MM.1S (cell line): Measurements from ENCODE around the gene TRAF3.

Experiments
- DNase-seq: peaks from one replicate; pipeline ENCODE4 v3.0.0-alpha.2; 2015
- H2AFZ ChIP-seq: fragments of 300-600 bp; sonication (generic); 2 replicates; pipeline ENCODE4 v1.6.0; 2016; ENCODE audit warnings: antibody characterized with exemption, low read length
- H3F3A ChIP-seq: fragments of 300-600 bp; sonication (generic); 2 replicates; pipeline ENCODE4 v1.6.1; 2016; ENCODE audit warnings: mild to moderate bottlenecking, antibody characterized with exemption, low read length, moderate library complexity, mixed read lengths; ENCODE audit not compliant: insufficient read depth
- H3K27ac ChIP-seq: fragments of 300-600 bp; sonication (generic); 2 replicates; pipeline ENCODE4 v1.5.1; 2016; ENCODE audit warnings: mild to moderate bottlenecking, low read length
- H3K27me3 ChIP-seq: fragments of 300-600 bp; sonication (generic); replicated peaks from 2 replicates; pipeline ENCODE4 v1.6.0; 2016; ENCODE audit warnings: low read length; ENCODE audit not compliant: insufficient read depth
- H3K36me3 ChIP-seq: fragments of 300-600 bp; sonication (generic); replicated peaks from 2 replicates; pipeline ENCODE4 v1.6.1; 2016; ENCODE audit warnings: mild to moderate bottlenecking, low read length, mixed read lengths; ENCODE audit not compliant: insufficient read depth
- H3K4me1 ChIP-seq: fragments of 300-600 bp; sonication (generic); 2 replicates; pipeline ENCODE4 v1.6.1; 2016; ENCODE audit warnings: low read length, mixed read lengths
- H3K4me2 ChIP-seq: fragments of 300-600 bp; sonication (generic); 2 replicates; pipeline ENCODE4 v1.6.0; 2016; ENCODE audit warnings: low read depth, low read length
- H3K4me3 ChIP-seq: fragments of 300-600 bp; sonication (generic); 2 replicates; pipeline ENCODE4 v1.5.1; 2016; ENCODE audit warnings: low read length, mixed read lengths
- H3K79me2 ChIP-seq: fragments of 300-600 bp; sonication (generic); 2 replicates; pipeline ENCODE4 v1.6.1; 2016; ENCODE audit warnings: mixed run types, low read length, mixed read lengths
- H3K9ac ChIP-seq: fragments of 300-600 bp; sonication (generic); 2 replicates; pipeline ENCODE4 v1.6.1; 2016; ENCODE audit warnings: low read length, mixed read lengths
- H3K9me2 ChIP-seq: fragments of 300-600 bp; sonication (generic); replicated peaks from 2 replicates; pipeline ENCODE4 v1.6.1; 2016; ENCODE audit warnings: mild to moderate bottlenecking, low read length, mixed read lengths; ENCODE audit not compliant: insufficient read depth
- H3K9me3 ChIP-seq: fragments of 300-600 bp; sonication (generic); replicated peaks from 2 replicates; pipeline ENCODE4 v1.6.1; 2016; ENCODE audit warnings: mild to moderate bottlenecking, low read length, mixed read lengths; ENCODE audit not compliant: insufficient read depth
- H4K20me1 ChIP-seq: fragments of 300-600 bp; sonication (generic); 2 replicates; pipeline ENCODE4 v1.6.1; 2016; ENCODE audit warnings: mild to moderate bottlenecking, low read length, moderate library complexity, mixed read lengths; ENCODE audit not compliant: insufficient read depth
- CTCF ChIP-seq: fragments of 300-600 bp; sonication (generic); IDR thresholded peaks from 2 replicates; pipeline ENCODE4 v1.5.1; 2016; ENCODE audit warnings: antibody characterized with exemption, low read length, mixed read lengths
- EZH2 ChIP-seq: fragments of 300-600 bp; sonication (generic); optimal IDR thresholded peaks from 2 replicates; pipeline ENCODE3; 2017; ENCODE audit warnings: low read depth, mild to moderate bottlenecking, antibody characterized with exemption, low read length, mixed read lengths
- EZH2phosphoT487 ChIP-seq: fragments of 300-600 bp; sonication (generic); IDR thresholded peaks from 2 replicates; pipeline ENCODE4 v1.6.1; 2018; ENCODE audit warnings: antibody characterized with exemption, low read length

TRAF3 gene

GRCh38 chr14:102789349-102789748 lies 12.1 kb downstream of the TRAF3 start:
- Histone ChIP-seq H3K27me3 (no peaks in the 10 kb centered on the region), H3K9me3 (no peaks in the 10 kb centered on the region), H3K36me3 (no peaks in the 10 kb centered on the region), H3K4me2 (no peak overlapping the region), H3K79me2 (peaks cover 98% of the 10 kb centered on the region), H3K27ac (no peak overlapping the region), H3K4me3 (no peak overlapping the region), H3K4me1 (peaks cover 14% of the 10 kb centered on the region; the same call in 1 of the 2 replicates), H3K9ac (no peak overlapping the region), H4K20me1 (no peaks in the 10 kb centered on the region; the same call in 1 of the 2 replicates), H2AFZ (no peak overlapping the region), H3F3A (no peaks in the 10 kb centered on the region), H3K9me2 (no peaks in the 10 kb centered on the region)
- no peak for TF ChIP-seq EZH2phosphoT487
- TF ChIP-seq EZH2 = no peak
- TF ChIP-seq CTCF = no peak
- no peak for DNase-seq

GRCh38 chr14:102793531-102794328 lies 16.5 kb downstream of the TRAF3 start:
- Histone ChIP-seq H3K4me1 (peaks cover 17% of the 10 kb centered on the region; the same call in 1 of the 2 replicates), H3K27me3 (no peaks in the 10 kb centered on the region), H3K9me2 (no peaks in the 10 kb centered on the region), H3K79me2 (peaks cover 100% of the 10 kb centered on the region), H3K9me3 (no peaks in the 10 kb centered on the region), H4K20me1 (no peaks in the 10 kb centered on the region), H3K4me3 (no peak overlapping the region), H3K4me2 (no peak overlapping the region), H3K36me3 (no peaks in the 10 kb centered on the region), H2AFZ (no peak overlapping the region), H3K9ac (no peak overlapping the region), H3K27ac (no peak overlapping the region), H3F3A (no peaks in the 10 kb centered on the region)
- DNase-seq = no peak
- no peak for TF ChIP-seq CTCF

GRCh38 chr14:102795060-102795925 lies 18.0 kb downstream of the TRAF3 start:
- Histone ChIP-seq H4K20me1 (no peaks in the 10 kb centered on the region), H3K9me2 (no peaks in the 10 kb centered on the region), H3K27ac (no peak overlapping the region), H3K4me1 (peaks cover 17% of the 10 kb centered on the region; the same call in 1 of the 2 replicates), H3K27me3 (no peaks in the 10 kb centered on the region), H3K4me2 (no peak overlapping the region), H3K9ac (no peak overlapping the region), H2AFZ (no peak overlapping the region), H3K9me3 (no peaks in the 10 kb centered on the region), H3K79me2 (peaks cover 100% of the 10 kb centered on the region), H3K4me3 (no peak overlapping the region), H3F3A (no peaks in the 10 kb centered on the region), H3K36me3 (no peaks in the 10 kb centered on the region)
- DNase-seq = no peak
- TF ChIP-seq EZH2phosphoT487 (no peak), EZH2 (no peak), CTCF (no peak)
